Right lobe of liver (tissue), 4 donors: ENCODE results near the gene RASGRP2.

Source experiments
- POLR2A ChIP-seq: fragments of 450-650 bp; IDR thresholded peaks from one replicate; pipeline ENCODE4 v1.6.1; 2017; ENCODE audit warnings: antibody characterized with exemption, mild to moderate bottlenecking
- TF ChIP-seq, protein P1 (sequence below), 4 donors: fragments of 200-600 bp in 3 of 4; fragments of 450-650 bp in 1 of 4; IDR thresholded peaks; one replicate each; pipeline versions ENCODE4 v1.5.1 to v1.8.0; 2016 to 2022; ENCODE audit warnings: antibody characterized with exemption in 4 of 4, mild to moderate bottlenecking in 2 of 4
- donor health status: DM: no; HTN: no; CAD: no.
- donor health status: DM: no; HTN: no; CAD: no.
- donor health status: DM: no; HTN: yes; CAD: no.

DNA sequence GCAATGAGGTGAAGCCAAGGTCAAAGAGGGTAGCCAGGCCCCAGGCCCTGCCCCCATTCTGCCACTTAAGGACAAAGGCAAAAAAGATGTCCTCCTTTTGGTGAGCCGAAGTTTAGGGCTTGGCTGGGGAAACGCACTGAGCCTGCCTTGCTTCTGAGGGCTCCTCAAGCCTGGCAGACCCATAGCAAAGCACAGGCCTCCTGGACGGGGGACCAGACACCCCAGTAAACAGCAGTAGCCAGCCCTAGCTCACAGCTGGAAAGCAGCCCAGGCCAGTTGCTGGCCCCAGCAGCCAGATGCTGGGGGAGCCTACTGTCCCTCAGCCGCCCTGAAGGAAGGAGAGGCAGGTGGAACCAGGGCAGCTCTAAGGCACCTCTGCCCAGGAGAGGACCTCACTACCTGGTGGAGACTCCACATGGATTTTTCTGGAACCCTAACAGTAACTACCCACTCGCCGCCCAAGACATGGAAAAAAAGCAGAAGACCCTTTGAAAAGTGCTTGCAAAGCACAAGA is 19.6 kb upstream of the RASGRP2 start:
- TF ChIP-seq, protein P1, sequence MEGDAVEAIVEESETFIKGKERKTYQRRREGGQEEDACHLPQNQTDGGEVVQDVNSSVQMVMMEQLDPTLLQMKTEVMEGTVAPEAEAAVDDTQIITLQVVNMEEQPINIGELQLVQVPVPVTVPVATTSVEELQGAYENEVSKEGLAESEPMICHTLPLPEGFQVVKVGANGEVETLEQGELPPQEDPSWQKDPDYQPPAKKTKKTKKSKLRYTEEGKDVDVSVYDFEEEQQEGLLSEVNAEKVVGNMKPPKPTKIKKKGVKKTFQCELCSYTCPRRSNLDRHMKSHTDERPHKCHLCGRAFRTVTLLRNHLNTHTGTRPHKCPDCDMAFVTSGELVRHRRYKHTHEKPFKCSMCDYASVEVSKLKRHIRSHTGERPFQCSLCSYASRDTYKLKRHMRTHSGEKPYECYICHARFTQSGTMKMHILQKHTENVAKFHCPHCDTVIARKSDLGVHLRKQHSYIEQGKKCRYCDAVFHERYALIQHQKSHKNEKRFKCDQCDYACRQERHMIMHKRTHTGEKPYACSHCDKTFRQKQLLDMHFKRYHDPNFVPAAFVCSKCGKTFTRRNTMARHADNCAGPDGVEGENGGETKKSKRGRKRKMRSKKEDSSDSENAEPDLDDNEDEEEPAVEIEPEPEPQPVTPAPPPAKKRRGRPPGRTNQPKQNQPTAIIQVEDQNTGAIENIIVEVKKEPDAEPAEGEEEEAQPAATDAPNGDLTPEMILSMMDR (IDR thresholded peaks at IDR 0.05): no peak
- no peak for TF ChIP-seq POLR2A
